Tibial nerve (tissue), 4 donors: ENCODE measurements around the gene BEX4. TPM values are rescaled to one million over a fixed set of nuclear protein-coding genes. Genes with fewer than 3 reads are reported as not detected.

Experiments
- DNase-seq, 2 donors: peaks; one replicate each; pipeline ENCODE4 v3.0.0-alpha.2; 2019; ENCODE audit warnings: low spot score in 2 of 2
- H3K27ac ChIP-seq, 4 donors: fragments of 200-600 bp; sonication (generic) in 3 of 4; one replicate each; pipeline ENCODE4 v1.5.1; 2017 to 2019; ENCODE audit warnings: mild to moderate bottlenecking in 1 of 4
- H3K27me3 ChIP-seq, 2 donors: fragments of 200-600 bp; sonication (generic) in 1 of 2; one replicate each; pipeline versions ENCODE4 v1.5.1 to v1.6.0; 2017 to 2019
- H3K36me3 ChIP-seq, 3 donors: fragments of 200-600 bp; sonication (generic); one replicate each; pipeline ENCODE4 v1.5.1; 2018 to 2019
- H3K4me1 ChIP-seq, 4 donors: fragments of 200-600 bp; sonication (generic) in 3 of 4; one replicate each; pipeline ENCODE4 v1.5.1; 2017 to 2019
- H3K4me3 ChIP-seq, 4 donors: fragments of 200-600 bp; sonication (generic) in 3 of 4; one replicate each; pipeline ENCODE4 v1.5.1; 2017 to 2019; ENCODE audit warnings: mild to moderate bottlenecking in 1 of 4, moderate library complexity in 1 of 4
- H3K9me3 ChIP-seq, 4 donors: fragments of 200-600 bp; sonication (generic) in 3 of 4; one replicate each; pipeline ENCODE4 v1.5.1; 2017 to 2019
- EP300 ChIP-seq, 2 donors: sonication (generic); formaldehyde crosslinking; IDR thresholded peaks; one replicate each; pipeline ENCODE4 v1.6.1; 2017; ENCODE audit warnings: antibody characterized with exemption in 2 of 2, mild to moderate bottlenecking in 1 of 2
- POLR2A ChIP-seq, 2 donors: fragments of 450-650 bp; IDR thresholded peaks; one replicate each; pipeline ENCODE4 v1.6.1; 2017; ENCODE audit warnings: antibody characterized with exemption in 2 of 2, mild to moderate bottlenecking in 2 of 2, moderate library complexity in 2 of 2
- WGBS, 2 donors: methylation state at CpG; one replicate each; pipeline ENCODE4 v1.1.5; 2018; 5-methylcytosine and 5-hydroxymethylcytosine counted together
- total RNA-seq, 4 donors: library from RNA; depleted of rRNA; stranded (reverse); fragments of >200 nt; gene quantifications; one replicate each; pipeline ENCODE4 v1.1.0, GENCODE V29; 2016
- TF ChIP-seq, protein P1 (sequence below), 5 experiments: fragments of 200-600 bp in 3 of 5; fragments of 450-650 bp in 2 of 5; sonication (generic) in 3 of 5; IDR thresholded peaks; one replicate each; pipeline ENCODE4 v1.5.1; 2016 to 2019; ENCODE audit warnings: antibody characterized with exemption in 5 of 5, mild to moderate bottlenecking in 3 of 5, moderate library complexity in 2 of 5

BEX4 gene
- total RNA-seq, 4 donors from 2014 or later, result 25.3 to 39.3 (median 29.7) TPM

DNA sequence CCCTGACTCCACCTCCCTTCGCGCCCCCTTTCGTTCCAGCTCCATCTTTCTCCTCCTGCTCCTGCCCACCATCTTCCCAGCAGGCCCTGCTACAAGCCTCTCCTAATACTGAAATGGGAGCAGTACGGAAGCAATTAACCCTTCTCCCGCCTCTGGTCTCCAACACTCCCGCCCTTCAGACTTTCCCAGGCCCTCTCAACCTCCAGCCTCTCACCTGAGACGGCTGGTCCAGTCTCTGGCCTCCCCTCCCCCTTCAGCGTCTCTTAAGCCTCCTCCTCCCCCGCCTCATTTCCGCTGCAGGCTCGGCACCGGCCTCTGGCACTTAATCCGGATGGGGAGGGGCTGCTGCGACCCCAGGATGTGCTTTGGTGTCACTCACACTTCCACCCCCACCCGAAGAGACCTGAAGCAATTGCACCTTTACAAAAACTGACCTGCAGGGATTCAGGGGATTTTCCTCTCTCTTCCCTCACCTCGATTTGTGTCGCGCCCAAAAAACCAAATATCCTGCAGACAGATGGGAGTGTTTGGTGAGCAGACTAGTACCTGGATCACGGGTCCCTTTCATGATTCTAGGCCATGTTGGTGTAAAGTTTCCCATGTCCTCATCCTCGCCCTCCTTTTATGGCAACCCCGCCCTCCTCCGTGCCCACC lies 39.4 kb downstream of the BEX4 start:
- H3K27me3 ChIP-seq, result peaks cover 0 to 12% of the 10 kb centered on the region in 2 donors
- TF ChIP-seq POLR2A (IDR thresholded peaks at IDR 0.05) (peak in 1 of 2 donors; percentile 29), EP300 (IDR thresholded peaks at IDR 0.05) (no peak)
- peaks cover 0 to 8% (median 0%) of the 10 kb centered on the region in 4 donors for H3K4me1 ChIP-seq
- 1 to 22% methylated on average over 15 to 22 of the region's 22 CpGs for WGBS, 2 donors
- peak overlapping the region; percentile 24 to 64 (median 48) for H3K4me3 ChIP-seq
- H3K36me3 ChIP-seq, result no peaks in the 10 kb centered on the region
- H3K27ac ChIP-seq, result peak overlapping the region; percentile 75 to 91 (median 82)
- peak in 1 of 2 donors; percentile 22 for DNase-seq
- H3K9me3 ChIP-seq, result no peaks in the 10 kb centered on the region

DNA sequence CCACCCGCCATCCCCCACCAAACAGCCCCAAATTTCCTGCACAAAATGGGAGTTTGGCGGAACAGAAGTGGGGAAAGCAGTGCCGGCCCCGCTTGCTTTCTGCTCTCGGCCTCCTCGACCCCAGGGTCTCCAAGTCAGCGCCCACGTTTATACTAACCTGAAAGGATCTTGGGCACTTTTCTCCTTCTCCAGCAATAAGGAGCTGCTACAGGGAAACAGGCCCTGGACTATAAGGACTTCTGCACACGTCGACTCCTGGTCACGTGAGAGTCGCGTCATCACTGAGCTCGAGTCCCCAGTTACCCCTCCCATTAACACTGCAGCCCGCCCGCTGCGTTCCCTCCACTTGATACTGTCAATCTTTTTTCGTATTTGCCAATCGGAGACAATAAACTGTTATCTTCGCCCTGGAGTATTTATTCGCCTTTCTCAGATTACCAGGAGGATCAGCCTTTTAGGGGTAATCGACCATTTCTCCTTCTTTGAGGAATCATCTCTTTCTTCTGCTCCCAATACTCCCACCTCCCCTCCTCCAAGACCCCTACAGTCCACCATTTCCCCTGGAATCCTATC lies 40.1 kb downstream of the BEX4 start, which contains the start of gene TCEAL8:
Gene TCEAL8, minus strand, starts transcription at position 235 of the 573 bp plus-strand sequence. CDS start 1,176 bp downstream, outside the sequence.
- TF ChIP-seq POLR2A (IDR thresholded peaks at IDR 0.05) (peak; percentile 68 to 76), EP300 (IDR thresholded peaks at IDR 0.05) (peak in 1 of 2 donors; percentile 86)
- TF ChIP-seq, protein P1, sequence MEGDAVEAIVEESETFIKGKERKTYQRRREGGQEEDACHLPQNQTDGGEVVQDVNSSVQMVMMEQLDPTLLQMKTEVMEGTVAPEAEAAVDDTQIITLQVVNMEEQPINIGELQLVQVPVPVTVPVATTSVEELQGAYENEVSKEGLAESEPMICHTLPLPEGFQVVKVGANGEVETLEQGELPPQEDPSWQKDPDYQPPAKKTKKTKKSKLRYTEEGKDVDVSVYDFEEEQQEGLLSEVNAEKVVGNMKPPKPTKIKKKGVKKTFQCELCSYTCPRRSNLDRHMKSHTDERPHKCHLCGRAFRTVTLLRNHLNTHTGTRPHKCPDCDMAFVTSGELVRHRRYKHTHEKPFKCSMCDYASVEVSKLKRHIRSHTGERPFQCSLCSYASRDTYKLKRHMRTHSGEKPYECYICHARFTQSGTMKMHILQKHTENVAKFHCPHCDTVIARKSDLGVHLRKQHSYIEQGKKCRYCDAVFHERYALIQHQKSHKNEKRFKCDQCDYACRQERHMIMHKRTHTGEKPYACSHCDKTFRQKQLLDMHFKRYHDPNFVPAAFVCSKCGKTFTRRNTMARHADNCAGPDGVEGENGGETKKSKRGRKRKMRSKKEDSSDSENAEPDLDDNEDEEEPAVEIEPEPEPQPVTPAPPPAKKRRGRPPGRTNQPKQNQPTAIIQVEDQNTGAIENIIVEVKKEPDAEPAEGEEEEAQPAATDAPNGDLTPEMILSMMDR (IDR thresholded peaks at IDR 0.05), result no peak
- no peaks in the 10 kb centered on the region for H3K36me3 ChIP-seq
- 0 to 32% methylated on average over 22 of the region's 22 CpGs for WGBS, 2 donors
- peak; percentile 66 to 77 for DNase-seq
- H3K27me3 ChIP-seq, result peaks cover 0 to 12% of the 10 kb centered on the region in 2 donors
- peaks cover 0 to 8% (median 0%) of the 10 kb centered on the region in 4 donors for H3K4me1 ChIP-seq
- peak within 1 kb of the TSS; percentile 24 to 64 (median 48) for H3K4me3 ChIP-seq
- peak within 1 kb of the TSS; percentile 75 to 91 (median 82) for H3K27ac ChIP-seq
- H3K9me3 ChIP-seq, result no peaks in the 10 kb centered on the region

DNA sequence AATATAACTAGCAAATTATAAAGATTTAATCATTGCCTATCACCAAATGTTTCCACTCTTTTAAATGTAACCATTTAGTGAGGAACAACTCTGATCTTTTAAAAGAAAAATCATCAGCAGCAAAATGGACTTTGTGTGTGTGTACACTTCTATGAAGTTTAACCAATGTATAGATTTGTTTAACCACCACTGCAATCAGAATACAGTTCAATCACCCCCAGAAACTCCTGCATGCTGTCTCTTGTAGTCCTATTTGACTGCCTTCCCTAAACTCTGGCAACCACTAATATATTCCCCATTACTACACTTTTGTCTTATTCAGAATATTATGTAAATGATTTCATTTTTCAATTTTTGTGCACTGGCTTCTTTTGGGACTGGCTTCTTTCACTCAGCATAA lies 41.7 kb downstream of the BEX4 start:
- Histone ChIP-seq H3K4me1 (peaks cover 0 to 8% (median 0%) of the 10 kb centered on the region in 4 donors), H3K27ac (no peak overlapping the region), H3K27me3 (peaks cover 0 to 16% of the 10 kb centered on the region in 2 donors), H3K9me3 (no peaks in the 10 kb centered on the region), H3K36me3 (no peaks in the 10 kb centered on the region), H3K4me3 (no peak overlapping the region)
- no peak for DNase-seq
- TF ChIP-seq POLR2A (IDR thresholded peaks at IDR 0.05) (no peak), EP300 (IDR thresholded peaks at IDR 0.05) (no peak)
- TF ChIP-seq, protein P1 (IDR thresholded peaks at IDR 0.05), result no peak

DNA sequence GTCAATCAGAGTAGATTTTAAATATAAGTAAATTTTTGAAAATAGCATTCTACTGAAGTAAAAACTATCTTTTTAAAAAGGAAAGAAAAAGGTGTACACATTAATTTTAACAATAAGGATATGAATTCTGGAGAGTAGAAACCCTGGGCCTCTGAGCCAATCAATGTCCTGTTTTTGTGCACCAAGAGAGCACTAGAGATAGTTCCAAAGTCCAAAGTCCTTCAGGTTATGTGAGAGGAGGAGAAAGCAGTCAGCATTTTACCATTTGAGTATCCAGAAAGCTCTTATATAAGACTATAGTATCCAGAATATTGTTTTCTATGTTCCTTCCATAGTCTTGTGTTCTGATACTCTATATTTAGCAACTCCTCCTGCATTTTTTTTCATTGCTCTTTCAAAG lies 43.4 kb downstream of the BEX4 start:
- no peak overlapping the region for H3K27ac ChIP-seq
- no peaks in the 10 kb centered on the region for H3K9me3 ChIP-seq
- H3K4me1 ChIP-seq, result peaks cover 0 to 4% (median 0%) of the 10 kb centered on the region in 4 donors
- no peak overlapping the region for H3K4me3 ChIP-seq
- no peaks in the 10 kb centered on the region for H3K36me3 ChIP-seq
- H3K27me3 ChIP-seq, result peaks cover 0 to 19% of the 10 kb centered on the region in 2 donors
- no peak for DNase-seq
- TF ChIP-seq, protein P1 (IDR thresholded peaks at IDR 0.05), result no peak
- TF ChIP-seq POLR2A (IDR thresholded peaks at IDR 0.05), result no peak
- TF ChIP-seq EP300 (IDR thresholded peaks at IDR 0.05), result no peak

Other genes starting within 250 kb of the BEX4 start
- 1 to 10 TPM in 1 of 4 donors, under 1 TPM in 1, not detected in 2; 0.90 to 1.7 TPM for gene BEX1, start 150.9 kb upstream of the BEX4 start, total RNA-seq
- gene NXF3, start 122.0 kb upstream of the BEX4 start, total RNA-seq, result 1 to 10 TPM in 1 of 4 donors, under 1 TPM in 3; 0.22 to 1.2 (median 0.71) TPM
- gene TCEAL8, start 40.0 kb downstream of the BEX4 start, total RNA-seq, result 10 to 100 TPM; 39.9 to 69.1 (median 59.1) TPM
- not detected for gene TCEAL5, start 61.6 kb downstream of the BEX4 start, total RNA-seq
- gene BEX2, start 95.9 kb downstream of the BEX4 start, total RNA-seq, result 1 to 10 TPM in 2 of 4 donors, under 1 TPM in 1, not detected in 1; 0.87 to 4.8 (median 1.2) TPM
- 10 to 100 TPM in 1 of 4 donors, 1 to 10 TPM in 3; 6.1 to 15.9 (median 8.2) TPM for gene TCEAL7, start 115.1 kb downstream of the BEX4 start, total RNA-seq
- 100 to 1,000 TPM in 1 of 4 donors, 10 to 100 TPM in 3; 49.2 to 114 (median 55.4) TPM for gene TCEAL9, start 141.4 kb downstream of the BEX4 start, total RNA-seq
- 100 to 1,000 TPM; 121 to 211 (median 202) TPM for gene BEX3, start 161.4 kb downstream of the BEX4 start, total RNA-seq